Tibial artery (tissue), 4 donors: ENCODE results near the gene COL2A1.
A peak's percentile ranks its signal among the peaks of the same experiment; 100 is the strongest.
"Not testable (repeated sequence)": the region's sequence is repeated elsewhere in the genome, so short reads cannot be mapped to it uniquely, and the experiment has no call there.

Experiments used
- DNase-seq, 2 donors: peaks; one replicate each; pipeline ENCODE4 v3.0.0-alpha.2; 2019
- H3K27ac ChIP-seq, 2 donors: fragments of 200-600 bp; sonication (generic) in 1 of 2; 1 replicate in 1 of 2; 2 replicates in 1 of 2; pipeline ENCODE4 v1.5.1; 2018 to 2019; ENCODE audit warnings: mild to moderate bottlenecking in 1 of 2
- H3K27me3 ChIP-seq, 2 donors: fragments of 200-600 bp; sonication (generic) in 1 of 2; one replicate each; pipeline versions ENCODE4 v1.5.1 to v1.6.0; 2016 to 2019
- H3K36me3 ChIP-seq, 3 donors: fragments of 200-600 bp; sonication (generic) in 2 of 3; one replicate each; pipeline ENCODE4 v1.5.1; 2016 to 2019; ENCODE audit warnings: mild to moderate bottlenecking in 2 of 3
- H3K4me1 ChIP-seq, 4 donors: fragments of 200-600 bp; sonication (generic) in 2 of 4; 1 replicate in 3 of 4; 2 replicates in 1 of 4; pipeline ENCODE4 v1.5.1; 2016 to 2019
- H3K4me3 ChIP-seq, 2 donors: fragments of 200-600 bp; sonication (generic) in 1 of 2; 1 replicate in 1 of 2; 2 replicates in 1 of 2; pipeline ENCODE4 v1.5.1; 2018 to 2019; ENCODE audit warnings: mild to moderate bottlenecking in 2 of 2
- H3K9me3 ChIP-seq, 3 donors: fragments of 200-600 bp; sonication (generic) in 1 of 3; one replicate each; pipeline ENCODE4 v1.5.1; 2016 to 2019
- intact Hi-C: fragments of 100-400 bp; cut with DNase I; formaldehyde crosslinking; loops from one replicate; pipeline ENCODE4 v1.15.0; 2023; ENCODE audit warnings: low total_unique reads
- TF ChIP-seq, protein P1 (sequence below), 2 experiments: fragments of 200-600 bp in 1 of 2; fragments of 450-650 bp in 1 of 2; IDR thresholded peaks; one replicate each; pipeline ENCODE4 v1.5.1; 2017 to 2019; ENCODE audit warnings: antibody characterized with exemption in 2 of 2, mild to moderate bottlenecking in 1 of 2, moderate library complexity in 1 of 2

Gene COL2A1

DNA sequence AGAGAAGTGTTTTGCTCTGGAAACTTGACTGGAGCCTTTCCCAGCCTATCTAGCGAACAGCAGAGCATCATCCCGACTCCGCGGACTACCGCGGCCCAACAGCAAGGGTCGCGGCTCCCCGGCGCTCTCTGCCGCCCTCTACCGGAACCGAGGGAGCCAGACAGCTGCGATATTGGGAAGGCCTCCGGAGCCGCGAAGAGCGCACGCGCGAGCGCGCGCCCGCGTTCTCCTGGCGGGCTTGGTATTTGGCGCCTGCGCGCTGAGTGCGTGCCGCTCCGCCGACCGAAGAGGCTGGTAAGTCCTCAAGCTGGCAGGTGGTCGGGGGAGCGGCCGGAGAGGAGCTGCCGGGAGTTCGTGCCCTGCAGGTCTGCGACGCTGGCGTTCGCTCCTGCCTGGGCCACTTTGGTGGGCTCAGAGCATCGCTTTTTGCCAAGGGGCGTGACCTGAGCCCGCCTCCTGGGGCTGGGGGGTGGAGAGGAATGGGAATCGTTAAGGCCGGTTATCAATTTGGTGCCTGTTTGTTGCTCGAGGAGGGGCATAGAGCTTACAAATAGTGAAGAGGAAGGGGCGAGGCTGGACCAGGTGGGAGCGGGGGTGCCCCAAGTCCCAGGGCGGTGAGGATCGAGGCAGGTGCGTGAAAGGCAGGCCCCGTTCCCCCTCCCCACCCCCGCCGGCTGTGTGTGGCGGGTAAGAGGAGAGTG lies 40.8 kb downstream of the COL2A1 start, which contains the start of gene TMEM106C:
TSS of gene TMEM106C (plus strand) at position 257 of the 701 bp plus-strand sequence. CDS start 641 bp downstream, outside the sequence.
- Histone ChIP-seq H3K4me3 (peak within 1 kb of the TSS; percentile 84 to 94), H3K27me3 (no peaks in the 10 kb centered on the region), H3K4me1 (peaks cover 0 to 33% (median 19%) of the 10 kb centered on the region in 4 donors), H3K9me3 (no peaks in the 10 kb centered on the region), H3K27ac (peak within 1 kb of the TSS; percentile 72 to 76), H3K36me3 (peaks cover 0 to 26% (median 0%) of the 10 kb centered on the region in 3 donors)
- peak; percentile 82 to 94 for DNase-seq
- intact Hi-C loops: no loop called here
- TF ChIP-seq, protein P1, sequence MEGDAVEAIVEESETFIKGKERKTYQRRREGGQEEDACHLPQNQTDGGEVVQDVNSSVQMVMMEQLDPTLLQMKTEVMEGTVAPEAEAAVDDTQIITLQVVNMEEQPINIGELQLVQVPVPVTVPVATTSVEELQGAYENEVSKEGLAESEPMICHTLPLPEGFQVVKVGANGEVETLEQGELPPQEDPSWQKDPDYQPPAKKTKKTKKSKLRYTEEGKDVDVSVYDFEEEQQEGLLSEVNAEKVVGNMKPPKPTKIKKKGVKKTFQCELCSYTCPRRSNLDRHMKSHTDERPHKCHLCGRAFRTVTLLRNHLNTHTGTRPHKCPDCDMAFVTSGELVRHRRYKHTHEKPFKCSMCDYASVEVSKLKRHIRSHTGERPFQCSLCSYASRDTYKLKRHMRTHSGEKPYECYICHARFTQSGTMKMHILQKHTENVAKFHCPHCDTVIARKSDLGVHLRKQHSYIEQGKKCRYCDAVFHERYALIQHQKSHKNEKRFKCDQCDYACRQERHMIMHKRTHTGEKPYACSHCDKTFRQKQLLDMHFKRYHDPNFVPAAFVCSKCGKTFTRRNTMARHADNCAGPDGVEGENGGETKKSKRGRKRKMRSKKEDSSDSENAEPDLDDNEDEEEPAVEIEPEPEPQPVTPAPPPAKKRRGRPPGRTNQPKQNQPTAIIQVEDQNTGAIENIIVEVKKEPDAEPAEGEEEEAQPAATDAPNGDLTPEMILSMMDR (IDR thresholded peaks at IDR 0.05): peak; percentile 93 to 99

DNA sequence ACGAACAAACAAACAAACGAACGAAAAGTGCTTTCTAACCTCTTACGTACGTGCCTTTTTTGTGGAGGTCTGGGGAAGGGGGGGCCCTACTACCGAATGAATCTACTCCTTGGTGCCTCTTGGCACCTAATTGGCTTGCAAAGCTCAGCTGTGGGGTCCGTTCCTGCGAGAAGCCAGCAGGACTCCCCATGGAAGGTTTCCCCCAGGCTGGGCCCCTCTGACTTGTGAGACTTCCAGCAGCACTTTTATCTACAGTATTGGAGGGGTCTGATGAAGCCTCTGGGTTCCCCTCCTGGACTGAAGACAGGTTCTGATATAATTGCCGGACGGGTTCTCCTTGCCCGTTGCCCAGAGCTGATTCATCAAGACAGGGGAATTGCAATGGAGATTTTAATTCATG lies 42.1 kb downstream of the COL2A1 start:
- peaks cover 0 to 14% (median 0%) of the 10 kb centered on the region in 3 donors for H3K36me3 ChIP-seq
- H3K27me3 ChIP-seq: peaks cover 0 to 4% of the 10 kb centered on the region in 2 donors
- H3K9me3 ChIP-seq: no peaks in the 10 kb centered on the region
- TF ChIP-seq, protein P1 (IDR thresholded peaks at IDR 0.05): no peak
- intact Hi-C loops: no loop called here
- DNase-seq: no peak
- H3K4me1 ChIP-seq: peaks cover 0 to 26% (median 19%) of the 10 kb centered on the region in 4 donors
- H3K4me3 ChIP-seq: no peak overlapping the region
- no peak overlapping the region for H3K27ac ChIP-seq

DNA sequence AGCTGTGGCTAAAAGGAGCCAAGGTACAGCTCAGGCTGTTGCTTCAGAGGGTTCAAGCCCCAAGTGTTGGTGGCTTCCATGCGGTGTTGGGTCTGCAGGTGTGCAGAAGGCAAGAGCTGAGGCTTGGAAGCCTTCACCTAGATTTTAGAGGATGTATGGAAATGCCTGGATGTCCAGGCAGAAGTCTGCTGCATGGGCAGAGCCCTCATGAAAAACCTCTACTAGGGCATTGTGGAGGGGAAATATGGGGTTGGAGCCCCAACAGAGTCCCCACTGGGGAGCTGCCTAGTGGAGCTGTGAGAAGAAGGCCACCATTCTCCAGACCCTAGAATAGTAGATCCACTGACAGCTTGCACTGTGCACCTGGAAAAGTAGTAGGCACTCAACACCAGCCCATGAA lies 46.6 kb downstream of the COL2A1 start:
- H3K4me3 ChIP-seq, H3K4me1 ChIP-seq, H3K9me3 ChIP-seq, DNase-seq, H3K27ac ChIP-seq, H3K27me3 ChIP-seq, intact Hi-C loops, H3K36me3 ChIP-seq: not testable (repeated sequence)

DNA sequence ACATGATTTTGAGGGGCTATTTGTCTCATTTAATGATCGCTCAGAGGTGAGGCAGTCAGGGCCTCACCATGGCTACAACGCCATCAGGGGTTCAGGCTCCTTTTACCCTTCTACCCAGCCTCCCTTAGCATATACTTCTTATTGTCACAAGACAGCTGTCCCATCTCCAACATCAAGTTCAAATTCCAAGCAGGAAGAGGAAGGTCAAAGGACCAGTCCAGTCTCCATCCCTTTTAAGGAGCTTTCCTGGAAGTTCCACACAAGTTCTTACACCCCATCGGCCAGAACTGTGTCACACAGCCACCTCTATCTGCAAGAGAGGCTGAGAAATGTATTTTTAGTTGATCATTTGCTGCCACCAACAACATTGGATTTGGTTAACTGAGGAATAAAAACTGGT lies 49.2 kb downstream of the COL2A1 start:
- no peaks in the 10 kb centered on the region for H3K4me1 ChIP-seq
- no peak overlapping the region for H3K4me3 ChIP-seq
- peaks cover 0 to 4% of the 10 kb centered on the region in 2 donors for H3K27me3 ChIP-seq
- TF ChIP-seq, protein P1 (IDR thresholded peaks at IDR 0.05): no peak
- H3K27ac ChIP-seq: no peak overlapping the region
- intact Hi-C loops: no loop called here
- H3K36me3 ChIP-seq: no peaks in the 10 kb centered on the region
- H3K9me3 ChIP-seq: no peaks in the 10 kb centered on the region
- DNase-seq: no peak

DNA sequence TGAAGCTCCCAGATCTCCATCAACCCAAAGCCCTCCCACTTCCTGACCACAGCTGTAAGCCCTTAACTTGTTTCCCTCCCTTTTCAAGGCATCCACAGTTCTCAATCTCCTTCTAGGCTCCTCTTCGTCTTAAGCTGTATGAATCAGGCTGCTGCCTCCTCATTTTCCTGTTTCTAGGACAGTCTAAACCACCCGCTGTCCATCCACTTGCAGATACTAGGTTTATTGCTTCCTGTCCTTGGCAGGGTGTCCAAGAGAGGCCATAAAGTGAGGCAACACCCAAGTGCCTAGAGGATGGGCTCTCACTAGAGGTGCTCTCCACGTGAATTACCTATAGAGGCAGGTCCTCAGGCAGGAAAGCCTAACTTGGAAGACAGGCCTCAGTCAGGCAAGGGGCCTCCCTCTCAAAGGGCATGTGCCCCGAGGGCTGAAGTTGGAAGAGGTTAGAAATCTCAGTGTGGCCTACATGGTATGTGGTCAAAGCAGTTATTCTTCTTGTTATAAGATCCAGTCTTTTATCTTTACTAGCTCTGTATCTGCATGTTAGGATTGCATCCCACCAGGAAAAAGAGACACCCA lies 49.7 kb downstream of the COL2A1 start:
- Histone ChIP-seq H3K4me3 (no peak overlapping the region), H3K9me3 (no peaks in the 10 kb centered on the region), H3K27me3 (peaks cover 0 to 4% of the 10 kb centered on the region in 2 donors), H3K36me3 (no peaks in the 10 kb centered on the region), H3K4me1 (no peaks in the 10 kb centered on the region), H3K27ac (no peak overlapping the region)
- TF ChIP-seq, protein P1 (IDR thresholded peaks at IDR 0.05): no peak
- no peak for DNase-seq
- intact Hi-C loops: no loop called here

DNA sequence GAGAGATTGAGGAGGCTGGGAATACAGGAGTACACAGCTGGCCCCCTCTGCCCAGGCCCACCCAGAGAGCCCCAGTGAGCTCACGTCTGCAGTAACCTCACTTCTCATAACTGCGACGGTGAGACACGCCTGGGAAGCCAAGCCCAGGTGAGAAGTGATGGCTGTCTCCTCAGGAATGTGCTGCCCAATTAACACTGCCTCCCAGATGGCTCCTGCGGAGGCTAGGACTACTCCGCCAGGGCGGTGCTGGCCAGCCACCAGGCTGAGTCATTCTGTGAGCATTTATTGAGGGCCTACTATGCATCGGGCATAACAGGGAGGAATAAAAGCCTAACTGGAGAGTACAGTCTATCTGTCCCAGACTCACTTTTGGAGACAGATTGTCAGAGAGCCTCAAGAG lies 50.2 kb downstream of the COL2A1 start:
- H3K27ac ChIP-seq: no peak overlapping the region

More for the DNA sequence above, 50.2 kb downstream of the COL2A1 start:
- Histone ChIP-seq H3K9me3 (no peaks in the 10 kb centered on the region), H3K4me3 (no peak overlapping the region), H3K36me3 (no peaks in the 10 kb centered on the region), H3K4me1 (peaks cover 0 to 4% (median 2%) of the 10 kb centered on the region in 4 donors), H3K27me3 (peaks cover 0 to 4% of the 10 kb centered on the region in 2 donors)
- no peak for DNase-seq
- TF ChIP-seq, protein P1 (IDR thresholded peaks at IDR 0.05): no peak
- intact Hi-C loops: no loop called here
